ENCODE data around the gene MTR. TPM values are rescaled to one million over a fixed set of nuclear protein-coding genes. Genes with fewer than 3 reads are reported as not detected.

The MTR gene
- total RNA-seq, 1 experiment from 2014 or later = 26.3 TPM

DNA sequence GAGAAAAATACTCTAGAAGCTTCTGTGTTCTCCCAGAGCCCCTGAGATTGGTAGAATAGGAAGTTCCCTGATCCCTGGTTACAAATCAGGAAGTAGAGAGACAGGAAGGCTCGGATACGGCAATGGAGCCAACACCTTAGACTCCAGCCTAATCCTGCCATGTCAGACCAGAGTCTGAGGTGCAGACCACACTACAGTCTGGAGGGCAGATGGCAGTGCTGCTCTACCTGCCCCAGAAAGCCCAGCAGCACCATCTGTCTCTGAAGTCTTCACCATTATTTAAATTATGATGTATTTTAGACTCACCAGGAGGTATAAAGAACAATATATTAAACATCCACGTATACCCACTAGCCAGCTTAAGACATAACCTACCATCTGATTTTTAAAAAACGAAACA, 93.0 kb downstream of the MTR start:
- H3K36me3 Mint-ChIP-seq (ENCODE audit: insufficient read depth, unreplicated experiment) = peaks cover 21% of the 10 kb centered on the region
- H3K36me3 ChIP-seq (ENCODE audit: control insufficient read depth, insufficient read depth, low read length) = no peaks in the 10 kb centered on the region; the same call in none of the 2 replicates

GRCh38 chr1:236888903-236889302, 93.8 kb downstream of the MTR start:
- ChIA-PET POLR2A (no interaction called here), CTCF (no interaction called here)
- no peak overlapping the region for H3K27ac Mint-ChIP-seq (ENCODE audit: unreplicated experiment)
- no peak overlapping the region for H3K4me3 ChIP-seq (ENCODE audit: low read depth, low read length)
- H3K4me1 Mint-ChIP-seq (ENCODE audit: low read depth, unreplicated experiment) = no peaks in the 10 kb centered on the region
- intact Hi-C loops (cut with micrococcal nuclease; ENCODE audit: unreplicated experiment) = no loop called here
- no TSS peak for BruUV-seq (replicated peaks)
- DNase-seq = no peak
- no peaks in the 10 kb centered on the region for H3K4me1 ChIP-seq
- H3K4me3 Mint-ChIP-seq (ENCODE audit: unreplicated experiment) = no peak overlapping the region
- peaks cover 21% of the 10 kb centered on the region for H3K36me3 Mint-ChIP-seq (ENCODE audit: insufficient read depth, unreplicated experiment)
- no peaks in the 10 kb centered on the region for H3K9me3 ChIP-seq
- H3K27me3 ChIP-seq (replicated peaks; ENCODE audit: control insufficient read depth, insufficient read depth, low read length) = no peaks in the 10 kb centered on the region
- no peaks in the 10 kb centered on the region for H3K9me3 Mint-ChIP-seq (ENCODE audit: unreplicated experiment)
- no peaks in the 10 kb centered on the region; the same call in none of the 2 replicates for H3K36me3 ChIP-seq (ENCODE audit: control insufficient read depth, insufficient read depth, low read length)
- TF ChIP-seq, protein P1, sequence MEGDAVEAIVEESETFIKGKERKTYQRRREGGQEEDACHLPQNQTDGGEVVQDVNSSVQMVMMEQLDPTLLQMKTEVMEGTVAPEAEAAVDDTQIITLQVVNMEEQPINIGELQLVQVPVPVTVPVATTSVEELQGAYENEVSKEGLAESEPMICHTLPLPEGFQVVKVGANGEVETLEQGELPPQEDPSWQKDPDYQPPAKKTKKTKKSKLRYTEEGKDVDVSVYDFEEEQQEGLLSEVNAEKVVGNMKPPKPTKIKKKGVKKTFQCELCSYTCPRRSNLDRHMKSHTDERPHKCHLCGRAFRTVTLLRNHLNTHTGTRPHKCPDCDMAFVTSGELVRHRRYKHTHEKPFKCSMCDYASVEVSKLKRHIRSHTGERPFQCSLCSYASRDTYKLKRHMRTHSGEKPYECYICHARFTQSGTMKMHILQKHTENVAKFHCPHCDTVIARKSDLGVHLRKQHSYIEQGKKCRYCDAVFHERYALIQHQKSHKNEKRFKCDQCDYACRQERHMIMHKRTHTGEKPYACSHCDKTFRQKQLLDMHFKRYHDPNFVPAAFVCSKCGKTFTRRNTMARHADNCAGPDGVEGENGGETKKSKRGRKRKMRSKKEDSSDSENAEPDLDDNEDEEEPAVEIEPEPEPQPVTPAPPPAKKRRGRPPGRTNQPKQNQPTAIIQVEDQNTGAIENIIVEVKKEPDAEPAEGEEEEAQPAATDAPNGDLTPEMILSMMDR (IDR thresholded peaks at IDR 0.05; ENCODE audit: insufficient read depth in 1 of 2, low read depth in 1 of 2, low read length in 1 of 2, severe bottlenecking in 1 of 2, unreplicated experiment in 1 of 2) = no peak
- no peaks in the 10 kb centered on the region for H3K27me3 Mint-ChIP-seq (ENCODE audit: insufficient read depth, unreplicated experiment)

More for the DNA sequence above, 93.0 kb downstream of the MTR start:
- TF ChIP-seq, protein P1 (IDR thresholded peaks at IDR 0.05; ENCODE audit: insufficient read depth in 1 of 2, low read depth in 1 of 2, low read length in 1 of 2, severe bottlenecking in 1 of 2, unreplicated experiment in 1 of 2) = no peak
- DNase-seq = no peak
- H3K27ac Mint-ChIP-seq (ENCODE audit: unreplicated experiment) = no peak overlapping the region
- POLR2A ChIA-PET = no interaction called here
- BruUV-seq (replicated peaks) = no TSS peak
- H3K27me3 Mint-ChIP-seq (ENCODE audit: insufficient read depth, unreplicated experiment) = no peaks in the 10 kb centered on the region
- H3K9me3 Mint-ChIP-seq (ENCODE audit: unreplicated experiment) = no peaks in the 10 kb centered on the region
- H3K4me3 ChIP-seq (ENCODE audit: low read depth, low read length) = no peak overlapping the region
- H3K4me1 Mint-ChIP-seq (ENCODE audit: low read depth, unreplicated experiment) = no peaks in the 10 kb centered on the region
- H3K9me3 ChIP-seq = no peaks in the 10 kb centered on the region
- CTCF ChIA-PET = no interaction called here
- intact Hi-C loops (cut with micrococcal nuclease; ENCODE audit: unreplicated experiment) = no loop called here
- no peak overlapping the region for H3K4me3 Mint-ChIP-seq (ENCODE audit: unreplicated experiment)
- H3K27me3 ChIP-seq (replicated peaks; ENCODE audit: control insufficient read depth, insufficient read depth, low read length) = no peaks in the 10 kb centered on the region
- H3K4me1 ChIP-seq = no peaks in the 10 kb centered on the region

DNA sequence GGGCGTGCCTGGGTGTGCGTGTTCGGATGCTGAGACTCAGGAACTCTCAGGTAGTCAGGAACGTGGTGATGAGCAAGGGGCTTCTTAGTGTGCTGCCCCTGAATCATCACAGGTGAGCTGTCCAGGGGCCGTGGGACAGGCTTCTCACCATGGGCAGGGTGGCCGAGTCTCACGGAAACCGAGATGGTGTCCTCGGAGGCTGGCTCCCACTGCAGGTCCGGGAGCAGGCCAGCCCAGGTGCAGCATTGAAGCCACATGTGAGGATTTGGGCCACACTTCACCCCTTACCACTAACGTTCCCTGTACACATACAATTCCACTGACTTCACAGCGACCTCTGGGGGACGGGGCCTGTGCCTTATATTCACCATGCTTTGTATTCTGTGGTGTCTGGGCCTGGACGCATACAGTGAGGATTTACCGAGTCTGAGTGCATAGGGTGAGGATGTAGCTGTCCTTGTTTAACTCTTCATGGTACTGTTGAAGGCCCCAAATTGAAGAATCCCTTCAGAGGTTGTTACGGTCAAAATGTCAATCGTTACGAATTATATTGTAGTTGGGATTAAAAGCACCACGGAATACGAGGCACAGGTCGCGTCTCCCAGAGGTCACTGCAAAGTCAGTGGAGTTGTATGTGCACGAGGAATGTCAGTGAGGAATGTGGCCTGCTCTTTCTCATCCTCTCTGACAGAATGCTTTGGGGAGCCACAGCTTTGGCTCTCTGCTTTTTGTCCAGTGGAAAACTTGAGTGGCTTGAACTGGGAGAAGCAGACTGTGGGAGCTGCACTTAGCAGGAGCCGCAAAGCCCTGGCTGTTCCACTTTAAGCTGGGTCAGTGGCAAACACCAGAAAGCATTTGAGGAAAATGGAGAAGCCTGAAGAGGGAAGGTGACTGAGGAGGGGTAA, 95.3 kb downstream of the MTR start:
- TF ChIP-seq, protein P1 (IDR thresholded peaks at IDR 0.05; ENCODE audit: insufficient read depth in 1 of 2, low read depth in 1 of 2, low read length in 1 of 2, severe bottlenecking in 1 of 2, unreplicated experiment in 1 of 2) = no peak
- peaks cover under 1% of the 10 kb centered on the region for H3K4me1 Mint-ChIP-seq (ENCODE audit: low read depth, unreplicated experiment)
- Histone ChIP-seq H3K4me3 (ENCODE audit: low read depth, low read length) (no peak overlapping the region), H3K27me3 (replicated peaks; ENCODE audit: control insufficient read depth, insufficient read depth, low read length) (no peaks in the 10 kb centered on the region), H3K9me3 (no peaks in the 10 kb centered on the region), H3K4me1 (no peaks in the 10 kb centered on the region), H3K36me3 (ENCODE audit: control insufficient read depth, insufficient read depth, low read length) (no peaks in the 10 kb centered on the region; the same call in 1 of the 2 replicates)
- CTCF ChIA-PET = no interaction called here
- H3K27me3 Mint-ChIP-seq (ENCODE audit: insufficient read depth, unreplicated experiment) = no peaks in the 10 kb centered on the region
- intact Hi-C loops (cut with micrococcal nuclease; ENCODE audit: unreplicated experiment) = no loop called here
- POLR2A ChIA-PET = no interaction called here
- no peak overlapping the region for H3K4me3 Mint-ChIP-seq (ENCODE audit: unreplicated experiment)
- BruUV-seq (replicated peaks) = no TSS peak
- DNase-seq = no peak
- peaks cover 28% of the 10 kb centered on the region for H3K36me3 Mint-ChIP-seq (ENCODE audit: insufficient read depth, unreplicated experiment)
- no peaks in the 10 kb centered on the region for H3K9me3 Mint-ChIP-seq (ENCODE audit: unreplicated experiment)
- no peak overlapping the region for H3K27ac Mint-ChIP-seq (ENCODE audit: unreplicated experiment)

All from Caco-2 (cell line).